CD4-positive, alpha-beta T cell treated with Interleukin-17A for 1 hour (primary cell): ENCODE measurements around the gene B3GNT5.
"Not testable (repeated sequence)": the region's sequence is repeated elsewhere in the genome, so short reads cannot be mapped to it uniquely, and the experiment has no call there.

Experiments used
- DNase-seq: peaks from one replicate; pipeline ENCODE4 v3.0.0-alpha.2; 2020

B3GNT5 gene

GRCh38 chr3:183252973-183253527 is at the start of gene B3GNT5:
Gene B3GNT5 (plus strand): TSS chr3:183253253. CDS start chr3:183269799, 16,546 bp downstream.
- peak; percentile 27 for DNase-seq

GRCh38 chr3:183203670-183204069 is 49.4 kb upstream of the B3GNT5 start:
- no peak for DNase-seq

GRCh38 chr3:183208260-183208659 is 44.8 kb upstream of the B3GNT5 start:
- DNase-seq = no peak

GRCh38 chr3:183208800-183209199 is 44.3 kb upstream of the B3GNT5 start:
- DNase-seq = no peak

DNA sequence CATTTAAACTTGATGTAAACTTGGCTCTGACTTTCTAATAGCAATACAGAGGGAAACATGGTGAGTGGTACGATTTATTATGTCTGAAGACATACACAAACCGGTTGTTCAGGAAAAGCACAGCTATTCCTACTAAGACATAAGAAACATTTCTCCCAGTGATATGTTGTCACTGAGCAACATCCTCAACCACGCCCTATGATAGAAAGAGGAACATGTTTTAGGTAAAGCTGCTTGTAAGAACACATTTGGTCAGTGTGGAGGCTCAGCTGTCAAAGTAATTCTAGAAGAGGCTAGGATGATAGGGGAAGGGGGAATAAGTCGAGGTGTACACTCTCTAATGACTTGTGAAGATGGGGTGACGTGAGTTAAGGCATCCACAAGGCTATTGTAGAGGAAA is 42.7 kb upstream of the B3GNT5 start:
- no peak for DNase-seq

- DNase-seq = no peak
These were observed 42.2 kb upstream of the B3GNT5 start for GRCh38 chr3:183210862-183211341.

- DNase-seq = no peak
These were observed 41.7 kb upstream of the B3GNT5 start for GRCh38 chr3:183211352-183211751.

- DNase-seq = no peak
These were observed 41.0 kb upstream of the B3GNT5 start for GRCh38 chr3:183212096-183212495.

GRCh38 chr3:183212565-183212964 is 40.5 kb upstream of the B3GNT5 start:
- DNase-seq = peak; percentile 14

GRCh38 chr3:183213415-183214276 is 39.4 kb upstream of the B3GNT5 start:
- DNase-seq = no peak

DNA sequence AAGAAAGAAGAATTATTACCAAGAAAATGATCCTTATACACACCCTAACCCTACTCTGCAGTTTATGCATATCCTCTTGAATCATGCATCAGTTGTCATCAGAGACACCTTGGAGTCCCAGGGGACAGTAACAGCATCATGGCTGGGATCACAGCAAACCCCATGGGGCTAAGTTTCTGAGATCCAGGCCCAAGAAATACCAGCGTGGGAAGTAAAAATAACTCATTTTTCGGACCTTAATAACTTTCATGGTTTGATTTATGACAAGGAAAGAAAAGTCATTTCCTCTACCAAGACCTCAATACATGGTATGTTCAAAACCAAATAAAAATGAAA is 38.8 kb upstream of the B3GNT5 start:
- no peak for DNase-seq

GRCh38 chr3:183215591-183216202 is 37.4 kb upstream of the B3GNT5 start:
- DNase-seq = no peak

DNA sequence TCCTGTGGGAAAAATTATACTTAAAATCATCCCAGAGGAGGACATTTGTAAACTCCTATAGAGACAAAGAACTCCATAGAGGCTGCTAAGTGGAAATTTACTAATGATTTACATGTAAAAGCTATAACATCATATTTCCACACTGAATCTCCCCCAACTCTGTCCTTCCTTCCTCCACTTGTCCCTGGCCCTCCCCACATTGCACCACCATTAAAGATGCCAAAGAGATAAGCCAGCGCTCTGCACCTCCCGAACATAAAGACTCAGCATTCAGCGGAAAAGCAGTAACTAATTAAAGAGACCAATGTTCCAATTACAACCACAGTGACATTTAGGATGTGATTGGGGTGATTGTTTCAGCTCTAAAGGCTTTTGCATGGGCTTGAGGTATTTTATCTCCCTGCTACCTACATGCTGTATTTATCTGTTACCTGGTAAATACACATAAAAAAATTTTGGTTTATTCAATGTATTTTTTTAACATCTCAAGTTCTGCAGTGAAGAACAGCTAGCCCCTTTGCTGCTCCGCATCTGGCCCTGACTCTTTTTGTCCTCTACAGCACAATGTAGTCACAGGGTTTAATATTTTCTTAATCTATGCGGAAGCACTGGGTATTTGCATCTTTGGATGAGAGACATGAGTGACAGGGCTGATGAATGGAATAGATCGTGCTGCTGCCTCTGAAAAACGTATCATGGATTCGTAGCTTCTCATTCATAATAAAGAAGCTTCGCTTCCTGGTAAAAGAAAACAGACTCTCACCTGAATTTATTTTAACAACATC is 35.3 kb upstream of the B3GNT5 start:
- no peak for DNase-seq

DNA sequence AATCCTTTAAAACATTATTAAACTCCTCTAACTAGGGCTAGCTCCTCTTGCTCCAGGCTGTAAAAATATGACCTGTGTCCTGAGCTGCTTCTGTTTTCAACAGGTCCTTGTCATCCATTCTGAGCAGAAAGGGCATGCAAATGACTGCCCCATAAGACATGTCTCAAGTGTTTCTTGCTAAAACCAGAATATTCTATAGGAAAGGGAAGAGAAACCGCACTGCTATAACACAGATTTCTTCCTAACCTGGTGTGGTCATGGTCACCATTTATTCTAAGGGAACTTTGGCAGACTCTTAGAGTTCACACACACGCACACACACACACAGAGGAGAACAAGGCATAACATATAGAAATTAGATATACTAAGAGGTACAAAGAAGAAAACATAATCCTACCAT is 34.2 kb upstream of the B3GNT5 start:
- peak; percentile 19 for DNase-seq

DNA sequence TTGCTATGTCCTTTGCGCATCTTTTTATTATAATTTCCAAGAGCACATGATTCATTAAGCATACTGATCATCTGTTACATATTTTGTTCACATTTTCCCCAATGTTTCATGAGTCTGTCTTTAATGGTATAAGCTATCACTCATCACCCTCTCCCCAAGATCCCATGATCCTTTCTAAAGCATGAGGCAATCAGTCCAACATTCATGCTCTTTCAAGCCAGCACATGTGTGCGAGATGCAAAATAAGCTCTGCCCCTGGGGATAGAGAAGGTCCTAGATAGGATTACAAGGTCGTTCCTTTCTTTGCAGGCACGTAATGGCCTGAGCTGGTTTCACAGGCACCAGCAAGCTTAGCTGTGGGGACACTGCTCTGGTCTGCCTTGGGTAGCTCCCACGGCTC is 32.2 kb upstream of the B3GNT5 start:
- DNase-seq = no peak

DNA sequence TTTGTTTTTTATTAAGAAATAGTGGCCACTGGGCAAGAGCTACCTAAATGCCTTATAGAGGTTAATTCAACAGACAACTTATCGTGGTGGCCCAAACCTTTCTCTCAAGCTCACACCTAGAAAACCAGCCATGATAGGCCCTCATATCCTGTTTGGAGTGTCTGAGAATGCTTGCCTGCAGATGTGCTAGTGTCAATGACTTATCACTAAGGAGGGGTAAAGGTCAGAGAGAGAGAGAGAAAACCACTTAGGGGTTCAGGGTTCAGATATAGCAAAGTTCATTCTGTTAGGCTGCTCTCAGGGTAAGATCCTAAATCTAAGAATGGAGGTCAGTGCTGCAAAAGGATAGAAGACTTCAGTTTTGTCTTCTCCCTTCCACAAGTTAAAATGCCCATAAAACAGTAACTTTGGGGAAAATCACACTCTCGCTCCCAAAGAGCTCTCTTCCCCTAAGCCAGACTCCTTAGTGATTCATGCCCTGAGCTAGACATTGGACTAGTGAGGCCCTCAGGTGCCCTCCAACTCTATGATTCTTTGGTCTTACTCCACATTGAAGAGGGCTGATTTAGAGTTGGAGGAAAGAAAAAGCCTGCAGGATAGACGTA is 30.3 kb upstream of the B3GNT5 start:
- no peak for DNase-seq

DNA sequence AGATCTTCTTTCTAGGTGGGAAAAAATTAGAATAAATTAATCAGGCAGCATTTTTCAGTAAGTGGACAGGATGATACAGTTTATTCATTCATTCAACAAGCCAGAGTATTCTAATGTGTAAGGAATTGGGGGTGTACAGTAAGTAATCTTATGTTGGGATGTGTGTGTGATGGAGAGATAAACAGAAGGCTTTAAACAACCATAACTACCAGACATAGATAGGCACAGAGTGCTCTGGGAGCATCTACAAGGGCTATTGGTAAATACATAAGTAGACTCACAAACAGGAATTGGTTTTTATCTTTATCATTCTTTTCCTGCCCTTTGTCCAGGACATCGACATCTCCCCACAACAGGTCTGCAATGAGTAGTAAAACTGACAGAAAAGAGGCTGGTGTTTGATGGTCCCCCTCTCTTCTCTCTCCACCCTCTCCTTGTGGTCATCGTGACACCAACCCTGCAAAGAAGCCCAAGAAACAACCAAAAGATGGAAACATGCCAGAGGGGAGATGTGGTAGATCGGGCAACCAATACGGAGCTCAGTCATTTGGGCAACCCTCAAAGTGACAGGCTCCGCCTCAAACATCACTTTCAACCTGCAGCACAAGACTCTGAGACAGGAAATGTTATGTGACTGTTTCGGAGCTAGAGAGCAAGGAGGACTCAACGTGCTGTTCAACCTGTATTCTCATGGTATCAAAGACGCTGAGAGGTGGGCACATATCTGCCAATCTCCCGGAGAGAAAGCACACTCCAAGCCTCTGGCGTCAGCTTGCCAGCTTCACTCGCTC is 28.7 kb upstream of the B3GNT5 start:
- DNase-seq = peak; percentile 28

GRCh38 chr3:183226333-183226890 is 26.6 kb upstream of the B3GNT5 start:
- no peak for DNase-seq

GRCh38 chr3:183227586-183227985 is 25.5 kb upstream of the B3GNT5 start:
- no peak for DNase-seq

- no peak for DNase-seq
These were observed 23.9 kb upstream of the B3GNT5 start for GRCh38 chr3:183229178-183229577.

DNA sequence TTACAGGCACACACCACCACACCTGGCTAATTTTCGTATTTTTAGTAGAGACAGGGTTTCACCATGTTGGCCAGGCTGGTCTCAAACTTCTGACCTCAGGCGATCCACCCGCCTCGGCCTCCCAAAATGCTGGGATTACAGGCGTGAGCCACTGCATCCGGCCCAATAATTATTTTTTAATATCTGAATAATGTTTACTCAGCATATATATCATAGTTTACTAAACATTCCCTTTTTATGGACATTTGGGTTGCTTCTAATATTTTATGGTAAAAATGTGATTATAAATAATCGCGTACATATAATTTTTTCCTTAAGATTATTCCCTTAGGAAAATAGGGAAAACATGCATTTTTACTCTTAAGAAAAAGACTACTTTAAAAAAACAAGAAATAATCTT is 22.8 kb upstream of the B3GNT5 start:
- not testable (repeated sequence) for DNase-seq

- DNase-seq = no peak
These were observed 22.2 kb upstream of the B3GNT5 start for GRCh38 chr3:183230826-183231225.
